Activated naive CD8-positive, alpha-beta T cell treated with anti-CD3 and anti-CD28 coated beads for 36 hours (primary cell): ENCODE results near the gene UVRAG. TPM values are rescaled to one million over a fixed set of nuclear protein-coding genes. Genes with fewer than 3 reads are reported as not detected.

ENCODE experiments used
- DNase-seq: peaks from one replicate; pipeline ENCODE4 v3.0.0; 2021
- H3K27ac Mint-ChIP-seq: one replicate; pipeline ENCODE4 v1.8.0; 2022; ENCODE audit warnings: mild to moderate bottlenecking, moderate library complexity, mixed read lengths
- H3K27me3 Mint-ChIP-seq: one replicate; pipeline ENCODE4 v1.8.0; 2022; ENCODE audit warnings: mild to moderate bottlenecking, mixed read lengths
- H3K36me3 Mint-ChIP-seq: one replicate; pipeline ENCODE4 v1.8.0; 2021; ENCODE audit warnings: mild to moderate bottlenecking, mixed read lengths
- H3K4me1 Mint-ChIP-seq: one replicate; pipeline ENCODE4 v1.8.0; 2021; ENCODE audit warnings: mixed read lengths
- H3K4me3 Mint-ChIP-seq: one replicate; pipeline ENCODE4 v1.8.0; 2022; ENCODE audit warnings: mild to moderate bottlenecking, moderate library complexity, mixed read lengths
- H3K9me3 Mint-ChIP-seq: one replicate; pipeline ENCODE4 v1.8.0; 2022; ENCODE audit warnings: mixed read lengths
- total RNA-seq, 2 experiments: library from RNA; stranded (reverse); gene quantifications; one replicate each; pipeline ENCODE4 v1.2.3, GENCODE V29; 2021

The UVRAG gene
- total RNA-seq, 2 experiments from 2014 or later: 16.8 to 17.7 TPM

DNA sequence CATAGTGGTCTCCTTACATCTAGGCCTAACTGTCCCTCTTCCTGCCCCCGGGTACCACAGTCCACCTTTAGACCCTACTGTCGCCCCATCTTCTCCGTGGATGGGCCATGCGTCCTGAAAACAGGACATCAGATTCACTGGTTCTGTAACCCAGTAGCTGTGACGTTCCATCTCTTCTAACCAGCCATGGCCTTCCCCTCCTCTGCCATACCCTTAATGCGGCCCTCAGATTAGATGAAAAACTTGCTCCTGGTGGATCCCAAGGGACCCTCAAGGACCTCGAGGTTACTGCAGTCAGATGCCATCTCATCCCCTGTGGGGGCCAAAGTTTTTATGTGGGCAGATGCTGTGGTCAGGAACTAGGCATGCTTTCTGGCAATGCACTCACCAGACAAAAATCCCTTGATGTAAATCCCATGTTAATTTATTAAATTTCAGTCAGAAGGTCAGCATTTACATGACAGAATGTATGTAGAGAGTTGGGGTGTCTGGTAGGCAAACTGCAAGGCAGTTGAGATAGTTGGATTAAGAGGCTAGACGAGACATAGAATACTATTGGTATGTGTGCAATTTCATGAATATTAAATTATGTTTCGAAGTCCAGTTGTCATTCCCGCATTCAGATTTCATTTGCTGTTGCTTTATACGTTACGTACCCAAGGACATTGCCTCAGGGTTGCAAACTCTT is 327.0 kb downstream of the UVRAG start:
- no peaks in the 10 kb centered on the region for H3K27me3 Mint-ChIP-seq
- no peak for DNase-seq
- no peak overlapping the region for H3K27ac Mint-ChIP-seq

DNA sequence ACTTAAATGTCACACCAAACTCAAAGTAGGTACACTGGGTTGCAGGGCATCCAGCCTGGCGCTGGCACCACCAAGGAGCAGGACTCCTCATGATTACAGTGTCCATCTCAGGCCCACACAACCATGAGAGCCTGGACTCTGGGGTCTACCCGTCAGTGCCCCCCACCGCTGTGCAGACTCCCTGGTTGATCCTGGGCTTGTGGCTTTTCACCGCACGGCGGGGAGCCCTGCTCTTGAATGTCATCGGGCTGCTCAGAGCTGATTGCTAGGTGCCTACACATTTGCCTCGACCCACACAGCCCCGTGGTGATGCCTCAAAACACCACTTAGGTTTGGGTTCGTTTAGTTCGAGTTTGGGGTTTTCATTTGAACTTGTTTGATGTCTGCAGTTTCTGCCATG is 328.3 kb downstream of the UVRAG start:
- Mint-ChIP-seq H3K4me1 (no peaks in the 10 kb centered on the region), H3K36me3 (no peaks in the 10 kb centered on the region), H3K9me3 (no peaks in the 10 kb centered on the region), H3K27me3 (no peaks in the 10 kb centered on the region), H3K4me3 (no peak overlapping the region), H3K27ac (no peak overlapping the region)
- no peak for DNase-seq

More for the DNA sequence above, 327.0 kb downstream of the UVRAG start:
- Mint-ChIP-seq H3K4me1 (no peaks in the 10 kb centered on the region), H3K9me3 (no peaks in the 10 kb centered on the region), H3K4me3 (no peak overlapping the region), H3K36me3 (no peaks in the 10 kb centered on the region)

DNA sequence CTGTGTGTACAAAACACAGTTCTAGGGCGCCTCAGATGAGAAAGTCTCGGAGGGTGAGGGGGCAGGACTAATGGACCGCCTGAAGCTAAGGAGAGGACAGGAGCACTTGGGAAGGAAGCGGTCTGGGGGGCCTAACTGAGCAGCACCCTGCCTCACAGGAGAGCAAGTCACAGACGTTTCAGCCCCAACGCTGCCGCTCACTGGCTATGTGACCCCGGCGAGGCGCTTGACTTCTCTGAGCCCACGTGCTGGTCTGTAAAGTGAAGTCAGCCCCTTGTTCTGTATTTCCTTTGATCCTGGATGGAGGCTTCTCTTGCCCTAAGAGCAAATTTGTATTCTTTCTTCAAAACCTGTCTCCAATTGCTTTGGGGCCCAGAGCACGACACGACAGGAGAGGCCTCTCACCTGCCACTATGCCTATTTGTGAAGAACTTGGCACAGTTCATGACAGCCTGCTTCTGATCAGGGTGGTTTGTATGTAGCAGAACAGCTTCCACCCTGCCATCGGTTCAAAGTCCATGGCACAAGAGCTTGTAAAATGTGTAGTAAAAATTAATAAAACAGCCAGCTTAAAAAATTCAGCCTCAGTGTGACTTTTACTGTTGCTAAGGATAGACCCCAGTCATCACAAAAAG is 332.2 kb downstream of the UVRAG start:
- Mint-ChIP-seq H3K36me3 (peaks cover 1% of the 10 kb centered on the region), H3K27me3 (peaks cover 7% of the 10 kb centered on the region), H3K4me1 (peaks cover 7% of the 10 kb centered on the region), H3K9me3 (no peaks in the 10 kb centered on the region), H3K27ac (no peak overlapping the region), H3K4me3 (no peak overlapping the region)
- no peak for DNase-seq

DNA sequence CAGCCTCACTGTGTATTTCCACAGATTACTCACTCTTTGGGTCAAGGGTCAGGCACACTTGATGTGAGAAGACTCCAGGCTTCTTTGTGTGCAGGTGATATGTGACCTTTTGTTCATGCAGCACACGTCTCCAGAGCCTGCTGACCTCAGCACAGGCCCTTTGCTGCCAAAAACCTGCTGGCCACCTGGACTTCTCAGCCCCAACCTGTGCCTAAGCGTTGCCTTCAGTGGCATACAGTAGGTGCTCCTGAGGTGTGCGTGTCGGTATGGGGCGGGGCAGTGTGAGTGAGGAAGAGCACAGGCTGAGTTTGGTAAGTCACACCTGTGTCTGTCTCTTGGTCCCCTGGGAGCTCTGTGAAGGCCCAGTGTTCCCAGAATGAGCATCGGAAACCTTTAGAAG is 333.2 kb downstream of the UVRAG start:
- Mint-ChIP-seq H3K9me3 (no peaks in the 10 kb centered on the region), H3K36me3 (peaks cover 1% of the 10 kb centered on the region), H3K4me3 (no peak overlapping the region), H3K4me1 (peaks cover 16% of the 10 kb centered on the region), H3K27ac (no peak overlapping the region), H3K27me3 (peaks cover 16% of the 10 kb centered on the region)
- DNase-seq: no peak

DNA sequence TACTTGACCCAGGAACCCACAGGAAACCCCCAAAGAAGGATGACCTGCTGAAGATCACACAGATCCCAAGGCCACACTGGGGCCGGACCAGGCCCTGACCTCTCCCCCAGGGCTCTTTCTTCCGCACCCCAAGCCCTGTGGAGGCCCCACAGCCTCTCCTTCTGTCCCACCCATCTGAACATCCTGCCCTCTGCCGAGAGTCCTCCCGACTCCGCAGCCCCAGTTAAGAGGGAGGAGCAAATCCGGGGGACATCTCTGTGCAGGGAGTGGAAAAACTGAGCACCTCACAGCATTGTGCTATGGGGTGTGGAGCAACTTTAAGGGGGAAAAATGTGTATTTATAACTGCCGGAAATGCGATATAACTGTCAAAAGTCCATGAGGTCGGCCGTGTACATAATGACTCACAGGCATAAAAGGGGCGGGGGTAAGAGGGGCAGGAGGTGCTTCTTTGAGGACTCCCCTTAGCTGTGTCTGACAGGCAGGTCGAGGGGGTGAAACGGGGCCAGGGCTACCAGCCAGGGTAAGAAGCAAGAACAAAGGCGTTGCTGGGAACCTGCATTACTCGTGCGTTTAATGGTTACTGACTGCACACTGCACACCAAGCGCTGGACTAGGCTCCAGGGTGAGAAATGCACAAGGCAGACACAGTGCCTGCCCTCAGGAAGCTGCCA is 334.1 kb downstream of the UVRAG start:
- peaks cover 1% of the 10 kb centered on the region for H3K36me3 Mint-ChIP-seq
- H3K27me3 Mint-ChIP-seq: peaks cover 16% of the 10 kb centered on the region
- peaks cover 18% of the 10 kb centered on the region for H3K4me1 Mint-ChIP-seq
- H3K27ac Mint-ChIP-seq: no peak overlapping the region
- H3K9me3 Mint-ChIP-seq: no peaks in the 10 kb centered on the region
- no peak overlapping the region for H3K4me3 Mint-ChIP-seq
- no peak for DNase-seq

DNA sequence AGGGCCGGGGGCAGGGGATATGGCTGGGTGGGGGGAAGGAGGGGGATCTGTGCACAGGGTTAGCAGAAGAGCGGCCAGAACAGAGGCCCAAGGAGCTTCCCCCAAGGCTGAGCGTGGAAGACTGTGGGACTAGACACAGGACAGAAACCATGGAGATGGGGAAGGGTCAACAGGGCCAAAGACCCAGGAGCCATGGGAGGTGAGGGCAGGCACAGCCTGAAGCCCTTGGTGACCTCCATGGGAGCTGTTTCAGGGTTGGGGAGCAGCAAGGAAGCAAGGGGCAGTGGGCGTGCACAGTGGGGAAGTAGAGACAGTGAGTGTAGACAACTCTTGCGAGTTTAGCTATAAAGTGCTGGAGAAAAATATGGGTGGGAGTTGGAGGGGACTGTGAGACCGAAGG is 334.7 kb downstream of the UVRAG start:
- Mint-ChIP-seq H3K9me3 (no peaks in the 10 kb centered on the region), H3K27me3 (peaks cover 20% of the 10 kb centered on the region), H3K27ac (no peak overlapping the region), H3K36me3 (peaks cover 1% of the 10 kb centered on the region), H3K4me3 (no peak overlapping the region), H3K4me1 (peaks cover 18% of the 10 kb centered on the region)
- no peak for DNase-seq

DNA sequence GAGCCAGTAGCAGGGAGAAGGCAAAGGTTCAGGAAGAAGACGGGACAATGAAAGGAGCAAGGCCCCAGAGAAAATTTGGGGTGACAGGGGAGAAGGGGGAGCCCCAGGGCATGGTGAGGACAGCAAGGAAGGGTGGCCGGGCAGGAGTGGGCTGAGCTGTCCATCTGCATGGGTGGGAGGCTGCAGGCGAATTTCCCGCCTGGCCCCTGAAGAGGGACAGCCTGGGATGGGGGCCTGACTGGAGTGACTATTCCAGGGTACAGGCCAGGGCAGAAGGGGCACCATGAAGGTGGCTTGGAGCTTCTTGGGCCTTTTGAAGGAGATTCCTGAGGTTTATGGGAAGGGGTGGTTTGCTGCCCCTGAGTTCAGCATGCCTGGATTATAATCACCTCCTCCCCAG is 335.1 kb downstream of the UVRAG start:
- peaks cover 1% of the 10 kb centered on the region for H3K36me3 Mint-ChIP-seq
- peaks cover 20% of the 10 kb centered on the region for H3K27me3 Mint-ChIP-seq
- peaks cover 18% of the 10 kb centered on the region for H3K4me1 Mint-ChIP-seq
- DNase-seq: no peak
- H3K27ac Mint-ChIP-seq: no peak overlapping the region
- H3K4me3 Mint-ChIP-seq: no peak overlapping the region
- H3K9me3 Mint-ChIP-seq: no peaks in the 10 kb centered on the region

DNA sequence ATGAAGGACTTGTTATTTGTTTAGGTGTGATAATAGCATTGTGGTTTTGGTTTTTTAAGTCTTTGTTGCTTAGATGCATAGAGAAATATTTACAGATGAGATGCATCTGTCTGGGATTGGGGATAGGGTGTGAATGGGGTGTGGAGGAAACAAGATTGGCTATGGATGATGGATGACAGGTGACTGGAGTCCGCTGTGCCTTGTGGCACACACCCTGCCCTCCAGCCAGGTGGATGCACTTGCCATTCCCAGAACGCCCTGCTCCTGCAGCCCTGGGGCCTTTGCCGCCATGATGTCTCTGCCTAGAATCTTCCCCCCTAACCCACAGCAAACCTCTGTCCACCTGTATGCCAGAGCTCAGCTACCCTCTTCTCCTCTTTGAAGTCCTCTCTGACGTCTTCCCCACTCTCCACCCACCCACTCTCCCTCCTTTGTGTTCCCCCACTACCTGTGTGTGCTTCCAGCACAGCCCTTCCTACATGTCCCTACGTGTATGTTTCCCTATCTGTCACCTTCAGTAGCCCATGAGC is 336.6 kb downstream of the UVRAG start:
- H3K4me3 Mint-ChIP-seq: peak overlapping the region; percentile 70
- no peaks in the 10 kb centered on the region for H3K9me3 Mint-ChIP-seq
- H3K4me1 Mint-ChIP-seq: peaks cover 18% of the 10 kb centered on the region
- H3K36me3 Mint-ChIP-seq: peaks cover 1% of the 10 kb centered on the region
- no peak for DNase-seq
- peak overlapping the region; percentile 50 for H3K27ac Mint-ChIP-seq
- peaks cover 27% of the 10 kb centered on the region for H3K27me3 Mint-ChIP-seq

DNA sequence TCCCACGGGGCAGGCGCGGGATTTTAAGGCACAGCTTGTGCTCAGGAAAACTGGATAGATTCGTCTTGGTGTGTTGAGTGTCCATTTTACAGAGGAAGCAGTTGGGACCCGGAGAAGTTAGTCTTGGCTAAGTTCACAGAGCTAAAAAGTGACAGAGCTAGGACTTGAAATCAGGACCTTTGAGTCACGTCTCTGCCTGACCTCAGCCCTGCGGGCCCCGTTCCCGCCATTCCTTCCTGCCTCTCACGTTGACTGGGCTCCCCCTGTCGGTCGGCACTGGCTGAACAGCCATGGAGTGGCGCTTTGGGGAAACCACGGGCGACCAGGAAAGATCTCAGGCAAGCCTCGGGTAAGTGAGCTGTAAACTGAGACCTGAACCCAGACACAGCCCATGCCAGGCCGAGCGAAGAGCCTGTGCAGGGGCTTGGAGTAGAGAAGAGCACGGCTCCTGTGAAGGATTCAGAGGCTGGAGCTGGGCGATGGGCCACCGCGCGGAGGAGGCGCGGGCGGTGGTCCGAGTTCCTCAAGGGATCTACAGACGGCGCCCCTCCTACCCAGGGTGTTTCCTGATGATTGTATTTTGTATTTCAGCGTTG is 337.2 kb downstream of the UVRAG start:
- no peaks in the 10 kb centered on the region for H3K9me3 Mint-ChIP-seq
- peak overlapping the region; percentile 50 for H3K27ac Mint-ChIP-seq
- H3K4me1 Mint-ChIP-seq: peaks cover 18% of the 10 kb centered on the region
- peak overlapping the region; percentile 70 for H3K4me3 Mint-ChIP-seq
- DNase-seq: peak; percentile 90
- H3K27me3 Mint-ChIP-seq: peaks cover 29% of the 10 kb centered on the region
- H3K36me3 Mint-ChIP-seq: peaks cover 1% of the 10 kb centered on the region

DNA sequence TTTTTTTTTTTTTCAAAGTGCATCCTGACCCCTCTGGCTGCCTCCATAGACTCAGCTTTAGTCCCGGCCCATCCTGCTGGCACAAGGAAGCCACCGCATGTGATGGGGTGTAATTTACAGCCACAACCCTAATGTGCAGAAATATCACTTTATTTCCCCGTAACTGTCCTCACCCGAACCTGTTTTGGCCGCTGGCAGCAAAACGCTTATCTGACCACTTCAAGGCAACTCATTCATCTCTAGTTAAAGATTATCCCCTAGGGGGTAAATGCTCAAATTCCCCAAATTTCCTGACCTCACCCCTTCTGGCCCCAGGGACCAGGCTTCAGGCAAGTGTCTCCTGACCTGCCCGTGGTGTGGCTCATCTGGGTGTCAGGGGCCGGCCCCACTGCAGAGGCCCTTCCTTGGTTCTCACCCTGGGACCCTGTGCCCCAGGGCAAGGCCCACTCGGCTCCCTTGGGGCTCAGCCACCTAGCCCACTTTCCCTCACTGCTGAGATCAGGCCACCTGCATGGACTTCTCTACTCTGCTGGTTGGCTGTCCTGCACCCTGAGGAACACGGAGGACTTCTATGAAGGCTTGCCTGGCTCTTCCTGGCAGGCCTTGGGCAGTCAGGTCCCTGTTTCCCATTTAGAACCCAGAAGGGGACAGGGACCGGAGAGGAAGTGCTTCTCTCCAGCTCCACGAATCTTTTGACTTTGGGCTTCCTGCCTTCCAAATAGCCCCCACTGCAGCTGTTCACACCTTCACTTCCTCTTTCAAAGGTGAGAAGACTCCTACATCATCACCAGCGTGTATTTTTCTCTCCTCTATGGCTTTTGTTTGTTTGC is 337.9 kb downstream of the UVRAG start:
- Mint-ChIP-seq H3K4me1 (peaks cover 18% of the 10 kb centered on the region), H3K4me3 (peak overlapping the region; percentile 70), H3K9me3 (no peaks in the 10 kb centered on the region), H3K36me3 (peaks cover 1% of the 10 kb centered on the region), H3K27me3 (peaks cover 29% of the 10 kb centered on the region), H3K27ac (peak overlapping the region; percentile 19)
- no peak for DNase-seq

DNA sequence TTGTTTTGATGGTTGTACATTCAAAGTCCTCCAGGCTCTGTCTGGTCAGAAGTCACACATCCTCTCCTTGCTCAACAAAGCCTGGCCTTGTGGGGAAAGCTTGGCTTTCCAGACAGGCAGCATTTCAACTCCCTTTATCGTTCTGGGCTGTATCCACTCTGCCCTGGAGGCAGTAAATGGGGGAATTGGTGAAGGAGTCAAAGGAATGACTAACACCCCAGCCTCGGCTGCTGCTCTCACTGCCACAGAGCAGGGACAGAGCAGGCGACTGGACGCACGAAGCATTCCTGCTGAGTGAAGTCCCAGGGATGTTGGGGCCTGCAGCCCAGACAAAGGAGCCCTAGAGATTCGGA is 338.5 kb downstream of the UVRAG start:
- Mint-ChIP-seq H3K27ac (no peak overlapping the region), H3K4me3 (no peak overlapping the region), H3K27me3 (peaks cover 29% of the 10 kb centered on the region), H3K9me3 (no peaks in the 10 kb centered on the region), H3K4me1 (peaks cover 18% of the 10 kb centered on the region), H3K36me3 (peaks cover 1% of the 10 kb centered on the region)
- no peak for DNase-seq

DNA sequence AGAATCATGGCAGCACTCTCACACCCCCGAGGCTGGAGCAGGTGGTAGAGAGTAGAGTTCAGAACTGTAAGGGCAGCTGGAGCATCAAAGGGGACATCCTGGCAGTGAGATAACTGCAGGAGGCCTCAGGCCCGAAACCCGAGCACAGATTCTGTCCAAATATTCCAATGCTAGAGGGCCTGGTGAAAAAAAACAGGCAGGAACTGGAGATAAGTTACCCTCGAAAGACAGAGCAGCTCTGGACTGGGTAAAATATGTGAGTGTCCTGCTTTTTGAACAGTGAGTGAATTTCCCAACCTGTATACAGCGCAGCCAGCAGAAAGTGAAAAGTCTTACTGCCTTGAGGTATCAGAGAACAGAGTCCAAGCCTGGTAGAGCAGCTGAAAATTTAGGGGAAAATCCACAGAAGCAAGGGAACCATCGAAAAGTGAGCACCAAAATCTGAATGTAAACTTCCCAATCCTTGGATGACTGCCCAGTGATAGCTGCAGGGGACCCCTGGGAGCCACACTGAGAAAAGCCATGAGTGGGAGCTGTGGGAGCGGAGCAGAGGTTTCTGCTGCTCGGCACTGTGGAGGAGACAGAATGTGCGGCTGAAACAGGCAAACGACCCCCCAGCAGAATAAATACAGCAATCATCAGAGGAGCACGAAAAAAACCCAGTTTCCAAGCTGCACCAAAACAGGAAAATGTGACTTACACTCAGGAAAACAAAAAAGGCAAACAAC is 340.7 kb downstream of the UVRAG start:
- H3K4me3 Mint-ChIP-seq: no peak overlapping the region
- H3K36me3 Mint-ChIP-seq: peaks cover 1% of the 10 kb centered on the region
- H3K27ac Mint-ChIP-seq: no peak overlapping the region
- DNase-seq: no peak
- H3K9me3 Mint-ChIP-seq: no peaks in the 10 kb centered on the region
- H3K4me1 Mint-ChIP-seq: peaks cover 18% of the 10 kb centered on the region
- peaks cover 29% of the 10 kb centered on the region for H3K27me3 Mint-ChIP-seq

DNA sequence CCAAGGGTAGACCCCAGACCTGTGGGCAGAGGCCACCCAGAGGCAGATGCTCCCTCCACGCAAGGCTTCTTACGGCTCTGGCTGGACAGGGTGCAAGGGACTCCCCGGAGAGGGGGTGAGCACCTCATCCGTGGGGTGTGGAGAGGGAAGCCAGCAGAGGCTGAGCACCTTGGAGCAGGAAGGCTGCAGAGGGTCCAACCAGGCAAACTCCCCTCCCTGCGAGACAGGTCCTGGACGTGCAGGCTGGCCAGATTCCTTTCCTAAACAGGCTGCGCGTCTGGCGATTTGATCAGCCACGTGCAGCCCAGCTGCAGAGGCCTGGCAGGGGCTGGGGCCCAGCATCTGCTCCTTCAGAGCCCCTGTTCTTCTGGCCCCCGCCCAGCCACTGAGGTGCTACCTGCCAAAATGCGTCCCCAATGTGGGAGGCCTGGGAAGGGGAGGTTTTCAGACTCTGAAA is 342.0 kb downstream of the UVRAG start:
- H3K4me1 Mint-ChIP-seq: peaks cover 14% of the 10 kb centered on the region
- H3K4me3 Mint-ChIP-seq: no peak overlapping the region
- no peaks in the 10 kb centered on the region for H3K36me3 Mint-ChIP-seq
- no peaks in the 10 kb centered on the region for H3K9me3 Mint-ChIP-seq
- no peak overlapping the region for H3K27ac Mint-ChIP-seq
- peaks cover 24% of the 10 kb centered on the region for H3K27me3 Mint-ChIP-seq
- DNase-seq: no peak

DNA sequence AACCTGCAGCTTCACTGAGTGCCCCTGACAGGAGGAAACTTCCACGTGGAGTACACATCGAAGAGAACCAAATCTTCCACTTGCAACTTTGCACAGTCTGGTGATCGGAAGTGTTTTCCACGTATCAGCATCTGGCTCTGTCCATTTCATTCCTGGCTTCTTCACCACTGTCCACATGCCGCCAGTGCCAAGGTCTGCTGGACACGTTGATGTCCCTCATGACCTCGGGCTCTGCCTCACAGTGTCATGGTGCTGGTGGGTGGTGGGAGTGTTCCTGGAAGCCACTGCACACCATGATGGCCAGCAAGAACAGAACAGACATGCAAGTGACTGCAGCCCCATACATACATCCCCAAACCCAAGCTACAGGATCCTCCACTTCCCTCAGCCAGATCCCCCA is 342.9 kb downstream of the UVRAG start:
- Mint-ChIP-seq H3K4me1 (peaks cover 5% of the 10 kb centered on the region), H3K4me3 (no peak overlapping the region), H3K27ac (no peak overlapping the region), H3K27me3 (peaks cover 15% of the 10 kb centered on the region), H3K9me3 (no peaks in the 10 kb centered on the region), H3K36me3 (no peaks in the 10 kb centered on the region)
- DNase-seq: no peak
